Measurements from ENCODE around the gene TPM1. TPM values are rescaled to one million over a fixed set of nuclear protein-coding genes. Genes with fewer than 3 reads are reported as not detected.
"Not testable (repeated sequence)": the region's sequence is repeated elsewhere in the genome, so short reads cannot be mapped to it uniquely, and the experiment has no call there.

The TPM1 gene
- total RNA-seq, 2 donors from 2014 or later: 10.4 to 32.4 TPM

GRCh38 chr15:63098901-63099300 lies 56.4 kb downstream of the TPM1 start:
- H3K36me3 Mint-ChIP-seq (ENCODE audit: low read depth); DNase-seq; H3K4me1 Mint-ChIP-seq; H3K27me3 Mint-ChIP-seq; H3K4me3 Mint-ChIP-seq; H3K27ac Mint-ChIP-seq; H3K9me3 ChIP-seq (ENCODE audit: control insufficient read depth, low read length, poor library complexity, severe bottlenecking); ATAC-seq: not testable (repeated sequence)

- H3K4me3 Mint-ChIP-seq; DNase-seq; H3K9me3 ChIP-seq (ENCODE audit: control insufficient read depth, low read length, poor library complexity, severe bottlenecking); H3K36me3 Mint-ChIP-seq (ENCODE audit: low read depth); ATAC-seq; H3K4me1 Mint-ChIP-seq; H3K27ac Mint-ChIP-seq: not testable (repeated sequence)
- peaks cover 12% of the 10 kb centered on the region for H3K27me3 Mint-ChIP-seq
Observed at GRCh38 chr15:63099581-63099980, 57.0 kb downstream of the TPM1 start.

- no peaks in the 10 kb centered on the region for H3K9me3 ChIP-seq (ENCODE audit: control insufficient read depth, low read length, poor library complexity, severe bottlenecking)
- no peak overlapping the region for H3K4me3 Mint-ChIP-seq
- H3K36me3 Mint-ChIP-seq (ENCODE audit: low read depth): peaks cover 2% of the 10 kb centered on the region
- no peak overlapping the region for H3K27ac Mint-ChIP-seq
- no peaks in the 10 kb centered on the region for H3K4me1 Mint-ChIP-seq
- ATAC-seq: no peak
- peaks cover 34% of the 10 kb centered on the region for H3K27me3 Mint-ChIP-seq
- no peak for DNase-seq
Observed at GRCh38 chr15:63103416-63103815, 60.9 kb downstream of the TPM1 start.

GRCh38 chr15:63104727-63105126 lies 62.2 kb downstream of the TPM1 start:
- no peaks in the 10 kb centered on the region for H3K9me3 ChIP-seq (ENCODE audit: control insufficient read depth, low read length, poor library complexity, severe bottlenecking)
- Mint-ChIP-seq H3K27ac (no peak overlapping the region), H3K4me3 (no peak overlapping the region), H3K36me3 (ENCODE audit: low read depth) (peaks cover 2% of the 10 kb centered on the region), H3K27me3 (peaks cover 43% of the 10 kb centered on the region), H3K4me1 (peaks cover 2% of the 10 kb centered on the region)
- ATAC-seq (no peak), DNase-seq (no peak)

GRCh38 chr15:63105354-63105753 lies 62.8 kb downstream of the TPM1 start:
- ATAC-seq; H3K4me1 Mint-ChIP-seq; DNase-seq; H3K9me3 ChIP-seq (ENCODE audit: control insufficient read depth, low read length, poor library complexity, severe bottlenecking); H3K4me3 Mint-ChIP-seq; H3K27ac Mint-ChIP-seq; H3K36me3 Mint-ChIP-seq (ENCODE audit: low read depth): not testable (repeated sequence)
- peaks cover 43% of the 10 kb centered on the region for H3K27me3 Mint-ChIP-seq

- Mint-ChIP-seq H3K36me3 (ENCODE audit: low read depth) (peaks cover 2% of the 10 kb centered on the region), H3K4me1 (peaks cover 2% of the 10 kb centered on the region), H3K27ac (no peak overlapping the region), H3K27me3 (peaks cover 43% of the 10 kb centered on the region), H3K4me3 (no peak overlapping the region)
- DNase-seq: no peak
- ATAC-seq: no peak
- no peaks in the 10 kb centered on the region for H3K9me3 ChIP-seq (ENCODE audit: control insufficient read depth, low read length, poor library complexity, severe bottlenecking)
Observed at GRCh38 chr15:63107895-63108546, 65.5 kb downstream of the TPM1 start.

- no peak for ATAC-seq
- H3K9me3 ChIP-seq (ENCODE audit: control insufficient read depth, low read length, poor library complexity, severe bottlenecking): no peaks in the 10 kb centered on the region
- peaks cover 2% of the 10 kb centered on the region for H3K36me3 Mint-ChIP-seq (ENCODE audit: low read depth)
- no peak for DNase-seq
- H3K4me3 Mint-ChIP-seq: no peak overlapping the region
- H3K27me3 Mint-ChIP-seq: peaks cover 32% of the 10 kb centered on the region
- peaks cover 4% of the 10 kb centered on the region for H3K4me1 Mint-ChIP-seq
- H3K27ac Mint-ChIP-seq: no peak overlapping the region
Observed at GRCh38 chr15:63109498-63109897, 67.0 kb downstream of the TPM1 start.

GRCh38 chr15:63109920-63110319 lies 67.4 kb downstream of the TPM1 start:
- Mint-ChIP-seq H3K27me3 (peaks cover 28% of the 10 kb centered on the region), H3K36me3 (ENCODE audit: low read depth) (peaks cover 2% of the 10 kb centered on the region), H3K4me1 (peaks cover 4% of the 10 kb centered on the region), H3K27ac (no peak overlapping the region), H3K4me3 (no peak overlapping the region)
- ATAC-seq (no peak), DNase-seq (no peak)
- H3K9me3 ChIP-seq (ENCODE audit: control insufficient read depth, low read length, poor library complexity, severe bottlenecking): no peaks in the 10 kb centered on the region

GRCh38 chr15:63110428-63111026 lies 68.0 kb downstream of the TPM1 start:
- no peak overlapping the region for H3K27ac Mint-ChIP-seq
- H3K36me3 Mint-ChIP-seq (ENCODE audit: low read depth): peaks cover 2% of the 10 kb centered on the region
- H3K4me1 Mint-ChIP-seq: peaks cover 4% of the 10 kb centered on the region
- H3K9me3 ChIP-seq (ENCODE audit: control insufficient read depth, low read length, poor library complexity, severe bottlenecking): no peaks in the 10 kb centered on the region
- no peak overlapping the region for H3K4me3 Mint-ChIP-seq
- no peak for DNase-seq
- no peak for ATAC-seq
- H3K27me3 Mint-ChIP-seq: peaks cover 21% of the 10 kb centered on the region

- Mint-ChIP-seq H3K36me3 (ENCODE audit: low read depth) (no peaks in the 10 kb centered on the region), H3K27me3 (peaks cover 12% of the 10 kb centered on the region), H3K4me1 (peaks cover 4% of the 10 kb centered on the region), H3K27ac (no peak overlapping the region), H3K4me3 (no peak overlapping the region)
- no peak for ATAC-seq
- no peak for DNase-seq
- no peaks in the 10 kb centered on the region for H3K9me3 ChIP-seq (ENCODE audit: control insufficient read depth, low read length, poor library complexity, severe bottlenecking)
Observed at GRCh38 chr15:63111481-63111880, 68.9 kb downstream of the TPM1 start.

- ATAC-seq (no peak), DNase-seq (no peak)
- H3K9me3 ChIP-seq (ENCODE audit: control insufficient read depth, low read length, poor library complexity, severe bottlenecking): no peaks in the 10 kb centered on the region
- Mint-ChIP-seq H3K36me3 (ENCODE audit: low read depth) (no peaks in the 10 kb centered on the region), H3K27me3 (peaks cover 10% of the 10 kb centered on the region), H3K4me1 (peaks cover 4% of the 10 kb centered on the region), H3K27ac (peak overlapping the region; percentile 61), H3K4me3 (no peak overlapping the region)
Observed at GRCh38 chr15:63112871-63113270, 70.3 kb downstream of the TPM1 start.

- Mint-ChIP-seq H3K27ac (no peak overlapping the region), H3K4me3 (no peak overlapping the region), H3K27me3 (no peaks in the 10 kb centered on the region), H3K4me1 (peaks cover 3% of the 10 kb centered on the region), H3K36me3 (ENCODE audit: low read depth) (no peaks in the 10 kb centered on the region)
- H3K9me3 ChIP-seq (ENCODE audit: control insufficient read depth, low read length, poor library complexity, severe bottlenecking): no peaks in the 10 kb centered on the region
- DNase-seq: no peak
- ATAC-seq: no peak
Observed at GRCh38 chr15:63114465-63114864, 71.9 kb downstream of the TPM1 start.

Measured in T-helper 17 cell (primary cell).